Measurements from ENCODE around the gene LMAN2. TPM values are rescaled to one million over a fixed set of nuclear protein-coding genes. Genes with fewer than 3 reads are reported as not detected.

The LMAN2 gene
- total RNA-seq, 4 donors from 2014 or later: 119 to 191 (median 160) TPM

DNA sequence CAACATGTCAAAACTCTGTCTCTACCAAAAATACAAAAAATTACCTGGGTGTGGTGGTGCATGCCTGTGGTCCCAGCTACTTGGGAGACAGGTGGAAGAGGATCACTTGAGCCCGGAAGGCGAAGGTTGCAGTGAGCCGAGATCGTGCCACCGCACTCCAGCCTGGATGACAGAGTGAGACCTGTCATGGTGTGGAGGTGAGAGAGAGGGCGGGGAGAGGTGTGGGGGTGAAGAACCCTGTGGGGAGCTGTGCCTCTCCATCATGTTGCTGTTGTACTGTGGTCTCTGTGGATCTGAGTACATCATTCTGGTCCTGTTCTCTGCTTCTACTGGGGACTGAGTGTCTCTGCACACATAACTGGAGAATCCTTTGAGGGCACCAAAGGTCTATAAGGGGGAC is 21.4 kb upstream of the LMAN2 start:
- WGBS: 60% methylated on average over 6 of the region's 6 CpGs
- no peak for DNase-seq (ENCODE audit: low spot score in 2 of 2)
- Histone ChIP-seq H3K27me3 (no peaks in the 10 kb centered on the region), H3K4me3 (no peak overlapping the region), H3K27ac (peak overlapping the region; percentile 75), H3K36me3 (no peaks in the 10 kb centered on the region), H3K9me3 (no peaks in the 10 kb centered on the region), H3K4me1 (peaks cover 57% of the 10 kb centered on the region)
- no peak for TF ChIP-seq EP300 (IDR thresholded peaks at IDR 0.05)
- TF ChIP-seq, protein P1, sequence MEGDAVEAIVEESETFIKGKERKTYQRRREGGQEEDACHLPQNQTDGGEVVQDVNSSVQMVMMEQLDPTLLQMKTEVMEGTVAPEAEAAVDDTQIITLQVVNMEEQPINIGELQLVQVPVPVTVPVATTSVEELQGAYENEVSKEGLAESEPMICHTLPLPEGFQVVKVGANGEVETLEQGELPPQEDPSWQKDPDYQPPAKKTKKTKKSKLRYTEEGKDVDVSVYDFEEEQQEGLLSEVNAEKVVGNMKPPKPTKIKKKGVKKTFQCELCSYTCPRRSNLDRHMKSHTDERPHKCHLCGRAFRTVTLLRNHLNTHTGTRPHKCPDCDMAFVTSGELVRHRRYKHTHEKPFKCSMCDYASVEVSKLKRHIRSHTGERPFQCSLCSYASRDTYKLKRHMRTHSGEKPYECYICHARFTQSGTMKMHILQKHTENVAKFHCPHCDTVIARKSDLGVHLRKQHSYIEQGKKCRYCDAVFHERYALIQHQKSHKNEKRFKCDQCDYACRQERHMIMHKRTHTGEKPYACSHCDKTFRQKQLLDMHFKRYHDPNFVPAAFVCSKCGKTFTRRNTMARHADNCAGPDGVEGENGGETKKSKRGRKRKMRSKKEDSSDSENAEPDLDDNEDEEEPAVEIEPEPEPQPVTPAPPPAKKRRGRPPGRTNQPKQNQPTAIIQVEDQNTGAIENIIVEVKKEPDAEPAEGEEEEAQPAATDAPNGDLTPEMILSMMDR (IDR thresholded peaks at IDR 0.05): no peak
- TF ChIP-seq POLR2AphosphoS5 (IDR thresholded peaks at IDR 0.05): no peak
- no peak for TF ChIP-seq POLR2A (IDR thresholded peaks at IDR 0.05)

DNA sequence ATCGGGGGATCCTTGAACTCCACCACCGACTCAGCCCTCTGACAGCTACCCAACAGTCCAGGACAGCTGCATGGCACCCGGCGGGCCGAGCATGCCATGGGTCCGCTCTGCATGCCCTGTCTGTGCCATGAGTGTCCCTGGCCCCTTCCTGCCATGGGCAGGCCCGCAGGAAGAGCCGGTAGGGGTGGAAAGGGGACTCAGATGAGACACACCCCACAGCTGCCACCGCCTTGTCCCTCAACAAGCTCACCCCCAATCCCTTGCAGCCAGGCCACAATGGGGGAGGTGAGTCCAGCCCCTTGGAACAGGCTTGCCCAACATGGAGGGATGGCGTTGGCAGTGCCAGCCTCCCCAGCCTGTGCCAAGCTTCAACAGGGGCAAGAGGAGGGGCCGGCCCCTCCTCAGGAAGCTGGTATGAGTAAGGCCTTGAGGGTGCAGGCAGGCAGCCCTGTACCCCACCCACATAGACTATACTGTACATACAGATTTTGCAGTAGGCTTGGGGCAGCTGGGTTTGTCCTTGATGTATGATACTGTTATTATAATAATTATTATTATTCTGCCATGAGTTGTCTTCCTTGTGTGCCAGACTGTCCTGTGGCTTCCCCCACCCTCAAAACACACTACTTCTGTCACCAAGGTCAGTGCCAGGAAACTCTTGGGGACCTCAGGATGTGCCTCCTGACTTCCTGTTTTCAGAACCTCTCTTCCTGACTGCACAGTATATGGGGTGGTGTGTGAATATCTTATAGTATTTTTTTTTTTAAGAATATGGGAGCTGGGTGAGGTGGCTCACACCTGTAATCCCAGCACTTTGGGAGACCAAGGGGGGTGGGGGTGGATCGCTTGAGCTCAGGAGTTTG is 20.8 kb upstream of the LMAN2 start:
- Histone ChIP-seq H3K27ac (peak overlapping the region; percentile 17), H3K9me3 (no peaks in the 10 kb centered on the region), H3K4me1 (peaks cover 63% of the 10 kb centered on the region), H3K36me3 (no peaks in the 10 kb centered on the region), H3K27me3 (no peaks in the 10 kb centered on the region), H3K4me3 (peak overlapping the region; percentile 38)
- WGBS: 47% methylated on average over 4 of the region's 12 CpGs
- DNase-seq (ENCODE audit: low spot score in 2 of 2): no peak
- TF ChIP-seq EP300 (IDR thresholded peaks at IDR 0.05): no peak
- no peak for TF ChIP-seq POLR2AphosphoS5 (IDR thresholded peaks at IDR 0.05)
- no peak for TF ChIP-seq POLR2A (IDR thresholded peaks at IDR 0.05)
- TF ChIP-seq, protein P1 (IDR thresholded peaks at IDR 0.05): no peak

DNA sequence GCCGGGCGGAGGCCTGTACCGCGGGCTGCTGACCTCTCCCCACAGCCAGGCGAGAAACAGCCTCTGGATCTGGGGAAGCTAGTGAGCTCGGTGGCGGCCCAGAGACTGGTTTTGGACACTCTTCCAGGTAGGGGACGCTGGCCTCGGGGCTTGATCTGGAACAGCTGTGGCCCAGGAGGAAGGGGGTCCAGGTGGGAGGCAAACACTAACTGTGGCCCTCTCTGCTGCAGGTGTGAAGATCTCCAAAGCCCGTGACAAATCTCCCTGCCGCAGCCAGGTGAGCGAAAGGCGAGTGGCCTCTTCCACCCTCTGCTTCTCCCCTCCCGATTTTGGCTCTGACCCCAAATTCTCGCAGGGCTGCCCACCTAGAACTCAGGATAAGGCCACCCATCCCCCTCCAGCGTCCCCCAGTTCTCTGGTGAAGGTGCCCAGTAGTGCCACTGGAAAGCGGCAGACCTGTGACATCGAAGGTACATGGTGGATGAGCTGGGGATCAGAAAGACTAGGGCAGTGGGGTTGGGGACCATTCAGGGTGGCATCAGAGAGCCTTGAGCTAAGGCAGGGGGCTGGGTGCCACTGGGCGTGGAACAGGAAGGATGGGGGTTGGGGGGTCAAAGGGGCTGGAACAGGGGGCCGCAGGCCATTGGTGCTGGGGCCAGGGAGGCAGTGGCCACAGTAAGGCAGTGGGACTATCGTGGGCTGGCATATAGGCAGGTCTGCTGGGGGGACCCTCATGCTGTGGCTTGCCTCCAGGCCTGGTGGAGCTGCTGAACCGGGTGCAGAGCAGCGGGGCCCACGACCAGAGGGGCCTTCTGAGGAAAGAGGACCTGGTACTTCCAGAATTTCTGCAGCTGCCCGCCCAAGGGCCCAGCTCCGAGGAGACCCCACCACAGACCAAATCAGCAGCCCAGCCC is 19.9 kb upstream of the LMAN2 start:
- H3K36me3 ChIP-seq: no peaks in the 10 kb centered on the region
- 68% methylated on average over 12 of the region's 26 CpGs for WGBS
- H3K9me3 ChIP-seq: no peaks in the 10 kb centered on the region
- H3K4me3 ChIP-seq: peak overlapping the region; percentile 38
- no peaks in the 10 kb centered on the region for H3K27me3 ChIP-seq
- H3K4me1 ChIP-seq: peaks cover 72% of the 10 kb centered on the region
- peak overlapping the region; percentile 21 for H3K27ac ChIP-seq
- no peak for TF ChIP-seq POLR2AphosphoS5 (IDR thresholded peaks at IDR 0.05)
- no peak for TF ChIP-seq EP300 (IDR thresholded peaks at IDR 0.05)
- TF ChIP-seq POLR2A (IDR thresholded peaks at IDR 0.05): no peak
- TF ChIP-seq, protein P1 (IDR thresholded peaks at IDR 0.05): no peak
- no peak for DNase-seq (ENCODE audit: low spot score in 2 of 2)

DNA sequence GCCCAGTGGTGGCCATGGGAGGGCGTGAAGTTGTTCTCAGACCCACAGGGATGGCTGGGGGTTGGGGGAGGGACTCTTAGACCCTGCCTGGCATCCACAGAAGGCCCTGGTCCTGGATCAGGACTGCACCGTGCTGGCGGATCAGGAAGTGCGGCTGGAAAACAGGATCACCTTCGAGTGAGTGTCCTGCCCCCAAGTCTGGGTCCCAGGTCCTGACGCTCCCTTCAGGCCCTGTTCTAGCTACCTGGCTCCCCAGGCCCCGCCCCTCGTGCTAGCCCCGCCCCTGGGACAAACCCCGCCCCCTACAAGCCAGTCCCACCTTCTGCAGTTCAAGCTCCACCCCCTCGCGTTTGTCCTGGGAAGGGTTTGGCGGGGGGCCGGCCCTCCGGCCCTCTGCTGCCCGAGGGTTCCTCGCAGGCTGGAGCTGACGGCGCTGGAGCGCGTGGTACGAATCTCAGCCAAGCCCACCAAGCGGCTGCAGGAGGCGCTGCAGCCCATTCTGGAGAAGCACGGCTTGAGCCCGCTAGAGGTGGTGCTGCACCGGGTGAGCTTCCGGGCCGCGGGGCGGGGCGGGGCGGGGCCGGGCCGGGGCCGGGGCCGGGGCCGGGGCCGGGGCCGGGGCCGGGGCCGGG is 19.1 kb upstream of the LMAN2 start:
- H3K36me3 ChIP-seq: no peaks in the 10 kb centered on the region
- peak overlapping the region; percentile 21 for H3K27ac ChIP-seq
- peak; percentile 81 to 88 for DNase-seq (ENCODE audit: low spot score in 2 of 2)
- H3K4me3 ChIP-seq: peak overlapping the region; percentile 38
- 75% methylated on average over 1 of the region's 42 CpGs for WGBS
- H3K27me3 ChIP-seq: no peaks in the 10 kb centered on the region
- TF ChIP-seq POLR2AphosphoS5 (IDR thresholded peaks at IDR 0.05): no peak
- TF ChIP-seq, protein P1 (IDR thresholded peaks at IDR 0.05): peak in 1 of 2 donors; percentile 47
- no peak for TF ChIP-seq POLR2A (IDR thresholded peaks at IDR 0.05)
- no peaks in the 10 kb centered on the region for H3K9me3 ChIP-seq
- H3K4me1 ChIP-seq: peaks cover 79% of the 10 kb centered on the region

All from suprapubic skin (tissue), 4 donors.